H1 (cell line): Measurements from ENCODE around the gene FBXO11. TPM values are rescaled to one million over a fixed set of nuclear protein-coding genes. Genes with fewer than 3 reads are reported as not detected.

Experiments
- FOSL1 ChIP-seq: IDR thresholded peaks from 2 replicates; pipeline ENCODE4 v1.6.1; 2011; ENCODE audit warnings: mild to moderate bottlenecking, low read depth, low read length, moderate library complexity; ENCODE audit not compliant: insufficient read depth
- KDM5A ChIP-seq: fragments of 200-600 bp; IDR thresholded peaks from 2 replicates; pipeline ENCODE4 v1.7.1; 2012; ENCODE audit warnings: mild to moderate bottlenecking, low read length, inconsistent platforms, mixed read lengths
- POLR2AphosphoS5 ChIP-seq: IDR thresholded peaks from 2 replicates; pipeline ENCODE4 v1.6.1; 2011; ENCODE audit warnings: low read depth, low read length
- SAP30 ChIP-seq: fragments of 300-600 bp; sonication (generic); IDR thresholded peaks from 2 replicates; pipeline ENCODE4 v1.7.1; 2012; ENCODE audit warnings: low read length, moderate library complexity, mild to moderate bottlenecking, inconsistent platforms; ENCODE audit not compliant: insufficient read depth, insufficient replicate concordance
- SIRT6 ChIP-seq: IDR thresholded peaks from one replicate; pipeline ENCODE4 v1.7.1; 2012; ENCODE audit warnings: low read length, inconsistent platforms
- SP2 ChIP-seq: IDR thresholded peaks from 2 replicates; pipeline ENCODE4 v1.6.1; 2012; ENCODE audit warnings: mild to moderate bottlenecking, low read length, inconsistent platforms
- SUZ12 ChIP-seq: fragments of 200-600 bp; sonication (generic); IDR thresholded peaks from 2 replicates; pipeline ENCODE4 v1.6.1; 2012; ENCODE audit warnings: mild to moderate bottlenecking, inconsistent platforms, low read length, moderate library complexity, mixed read lengths
- polyA plus RNA-seq, 7 experiments: library from polyadenylated mRNA; depleted of rRNA in 3 of 7; stranded (reverse) in 5 of 7; unstranded in 2 of 7; fragments of >200 nt in 5 of 7; fragments of 200-250 nt in 2 of 7; gene quantifications; 1 replicate in 5 of 7; 2 replicates in 1 of 7; 4 replicates in 1 of 7; pipeline versions ENCODE4 v1.2.1 to v1.2.3, GENCODE V29; 2011 to 2013; ENCODE audit warnings: missing spikeins in 2 of 7, mixed read lengths in 2 of 7
- total RNA-seq: library from RNA; stranded (reverse); fragmentation: NEBNext Ultra II Directional; extraction: Animal tissue kit (Norgen Biotek cat#: 25700); gene quantifications from 2 replicates; pipeline ENCODE4 v1.2.1, GENCODE V29; 2021

The FBXO11 gene
- total and polyA plus RNA-seq, 2 of the 8 experiments (the other 6 are each of a cell fraction or from before 2014, with no cell fraction given), result 21.7 to 57.3 TPM

GRCh38 chr2:47918043-47918442 lies 11.7 kb upstream of the FBXO11 start (continued):
- no peak for TF ChIP-seq POLR2AphosphoS5
- no peak for TF ChIP-seq FOSL1
- no peak for TF ChIP-seq SAP30
- TF ChIP-seq SIRT6, result no peak
- TF ChIP-seq SUZ12, result no peak
- no peak for TF ChIP-seq SP2
- TF ChIP-seq KDM5A, result no peak
